Activated T-cell treated with anti-CD3 and anti-CD28 coated beads, Interleukin-2, amount 50 U/mL, for 48 hours (primary cell): ENCODE measurements around the gene FOXJ3.
A peak's percentile ranks its signal among the peaks of the same experiment; 100 is the strongest.

Source experiments
- DNase-seq, 2 experiments: peaks; one replicate each; pipeline ENCODE4 v3.0.0-alpha.2; 2020

The FOXJ3 gene

GRCh38 chr1:42183210-42183956, 151.7 kb downstream of the FOXJ3 start:
- no peak for DNase-seq

DNA sequence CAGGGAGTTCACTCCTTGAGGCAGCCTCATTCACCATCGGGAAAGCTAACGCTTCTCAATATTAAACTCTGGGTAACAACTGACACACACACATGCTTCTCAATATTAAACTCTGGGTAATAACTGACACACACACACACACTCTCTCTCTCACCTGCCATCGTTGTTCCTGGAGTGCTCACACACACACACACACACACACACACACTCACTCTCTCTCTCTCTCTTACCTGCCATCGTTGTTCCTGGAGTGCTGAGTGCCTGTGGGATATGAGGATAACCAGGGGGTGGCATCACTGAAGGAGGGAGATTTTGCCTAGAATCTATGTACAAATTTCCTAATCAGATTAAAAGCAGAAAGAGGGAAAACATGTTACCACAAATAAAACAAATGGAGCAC, 153.3 kb downstream of the FOXJ3 start:
- no peak for DNase-seq

DNA sequence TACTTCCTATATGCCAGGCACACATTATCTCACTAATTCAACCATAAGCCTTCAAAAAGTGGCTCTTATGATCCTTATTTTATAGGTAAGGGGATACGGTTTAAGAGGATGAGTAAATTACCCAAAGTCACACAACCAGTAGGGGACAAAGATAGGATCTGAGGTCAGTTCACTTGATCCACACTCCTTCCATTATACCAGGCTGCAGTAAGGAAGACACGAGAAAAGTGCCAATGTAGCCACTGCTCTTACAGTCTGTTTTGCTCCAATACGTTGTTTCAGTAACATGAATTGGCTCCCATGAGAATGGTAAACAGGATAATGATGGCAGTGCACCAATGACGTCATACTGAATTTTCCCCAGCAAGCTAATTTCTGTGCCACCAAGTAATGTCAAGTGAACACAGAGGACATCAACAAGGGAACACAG, 155.1 kb downstream of the FOXJ3 start:
- no peak for DNase-seq

- DNase-seq, result no peak
Measured at GRCh38 chr1:42179275-42179674, 155.8 kb downstream of the FOXJ3 start.

DNA sequence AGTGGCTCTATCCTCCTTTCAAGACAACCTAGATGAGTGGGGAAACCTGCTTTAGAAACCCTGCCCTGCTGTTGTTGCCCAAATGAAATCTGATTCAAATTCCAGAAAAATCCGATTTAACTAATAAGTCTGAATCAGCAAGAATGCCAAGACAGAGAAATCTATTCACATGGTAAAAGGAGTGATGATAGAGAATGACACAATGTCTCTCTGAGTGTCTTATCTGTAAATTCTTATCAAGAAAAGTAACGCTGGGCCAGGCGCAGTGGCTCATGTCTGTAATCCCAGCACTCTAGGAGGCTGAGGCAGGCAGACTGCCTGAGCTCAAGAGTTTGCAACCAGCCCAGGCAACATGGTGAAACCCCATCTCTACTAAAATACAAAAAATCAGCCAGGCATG, 156.8 kb downstream of the FOXJ3 start:
- DNase-seq, result no peak

DNA sequence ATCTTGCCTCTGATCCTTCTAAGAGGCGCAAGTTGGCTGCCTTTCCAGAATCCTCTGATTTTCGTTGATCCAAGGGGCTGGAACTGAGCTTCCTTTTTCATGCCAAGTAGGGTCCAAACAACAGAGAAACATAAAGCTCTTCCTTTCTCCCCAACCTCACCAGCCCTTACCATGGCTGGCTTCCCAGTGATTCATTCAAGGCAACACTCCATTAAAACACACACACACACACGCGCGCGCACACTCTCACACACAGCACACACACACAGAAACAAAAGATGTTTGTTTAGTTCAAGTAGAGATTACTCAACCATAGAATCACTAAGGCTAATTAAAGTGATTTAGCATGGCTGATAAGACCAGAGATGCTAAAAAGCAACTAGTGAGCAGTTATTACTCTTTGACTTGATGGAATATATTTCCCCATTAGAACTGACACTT, 157.5 kb downstream of the FOXJ3 start:
- no peak for DNase-seq

DNA sequence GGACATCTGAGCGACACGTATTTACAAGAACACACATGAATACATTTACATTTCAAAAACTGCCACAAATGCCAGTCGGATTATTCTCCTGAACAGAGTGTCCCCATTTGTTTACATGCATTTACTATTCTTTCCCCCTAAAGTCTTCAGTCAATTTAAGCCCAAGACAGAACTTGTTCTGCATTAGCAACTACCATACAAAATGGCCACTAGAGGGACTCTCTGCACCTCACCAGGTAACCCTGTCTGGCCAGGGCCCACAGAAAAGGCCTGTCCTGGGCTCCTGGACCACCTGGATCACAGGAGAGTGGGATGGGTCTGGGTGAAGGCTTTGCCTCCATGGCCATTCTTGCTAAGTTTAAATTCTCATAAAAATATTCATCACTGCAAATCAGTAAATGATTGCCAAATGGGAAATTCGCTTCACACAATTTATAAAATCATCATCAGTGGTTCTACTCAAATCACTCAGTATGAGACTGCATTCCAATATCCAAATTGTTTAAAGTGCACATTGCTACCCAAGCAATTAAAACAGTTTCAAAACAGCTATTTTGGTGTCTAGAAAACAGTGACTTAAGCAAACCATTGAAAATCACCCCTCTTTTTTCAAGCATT, 158.0 kb downstream of the FOXJ3 start:
- no peak for DNase-seq

GRCh38 chr1:42175314-42176054, 159.6 kb downstream of the FOXJ3 start:
- no peak for DNase-seq

- DNase-seq, result no peak
Measured at GRCh38 chr1:42173961-42174735, 160.9 kb downstream of the FOXJ3 start.

DNA sequence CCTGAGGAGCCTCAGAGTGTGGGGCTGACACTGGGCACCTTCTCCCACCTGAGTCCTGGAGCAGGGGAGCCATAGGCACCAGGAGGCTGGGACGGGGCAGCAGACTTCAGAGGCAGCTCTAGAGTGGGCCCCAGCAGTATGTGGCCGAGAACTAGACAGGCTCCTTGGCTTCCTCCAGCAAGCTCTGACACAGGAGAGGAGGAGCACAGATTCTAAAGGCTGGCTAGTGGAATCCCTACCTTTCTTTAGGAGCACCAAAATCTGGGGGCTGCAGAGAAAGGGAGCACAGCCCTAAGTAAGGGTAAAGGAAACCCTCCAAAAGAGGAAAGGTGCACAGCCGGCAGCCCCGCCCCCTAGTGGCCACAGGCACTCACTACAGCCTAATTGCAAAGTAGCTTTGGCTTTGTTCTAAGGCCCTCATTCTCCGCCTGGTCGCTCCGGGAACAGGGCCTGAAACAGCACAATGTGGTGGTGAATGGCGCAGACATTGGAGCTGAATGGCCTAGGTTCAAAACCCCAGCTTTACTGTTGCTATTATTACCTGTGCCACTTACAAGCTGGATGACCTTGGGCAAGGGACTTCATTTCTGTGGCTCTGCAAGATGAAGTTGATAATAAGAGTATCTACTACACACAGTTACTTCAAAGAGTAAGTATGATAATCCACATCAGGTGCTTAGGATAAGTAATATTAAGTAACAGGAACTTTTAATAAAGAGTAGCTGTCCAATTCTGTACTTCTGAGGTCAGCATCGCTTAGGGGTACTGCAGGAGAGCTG, 161.7 kb downstream of the FOXJ3 start:
- peak; percentile 79 to 80 for DNase-seq

GRCh38 chr1:42172381-42173133, 162.5 kb downstream of the FOXJ3 start:
- DNase-seq, result no peak

DNA sequence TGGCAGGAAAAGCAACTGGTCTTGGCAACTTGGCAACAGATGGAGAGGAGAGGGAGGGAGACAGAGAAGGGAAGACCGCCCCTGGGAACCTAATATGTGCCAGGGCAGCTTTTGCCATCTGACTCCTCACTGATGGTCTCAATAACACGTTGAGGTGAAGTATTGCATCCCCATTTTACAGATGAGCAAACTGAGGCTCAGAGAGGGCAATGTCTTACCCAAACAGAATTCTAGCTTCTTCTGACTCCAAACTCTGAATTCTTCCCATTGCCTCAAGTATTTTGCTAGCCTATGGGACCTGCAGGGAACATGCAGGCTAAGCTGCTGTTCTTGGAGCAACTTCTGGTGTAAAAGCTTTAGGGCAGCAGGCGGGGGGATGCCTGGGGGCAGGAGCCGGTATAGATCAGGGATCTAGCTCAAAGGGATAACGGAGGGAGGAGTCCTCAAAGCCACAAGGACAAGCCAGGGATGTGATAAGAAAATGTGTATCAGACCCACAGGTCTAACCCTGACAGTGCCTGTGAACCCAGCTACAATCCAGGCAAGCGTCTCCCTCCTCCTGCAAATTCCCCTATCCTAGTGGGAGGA, 163.3 kb downstream of the FOXJ3 start:
- no peak for DNase-seq

GRCh38 chr1:42170779-42171621, 164.0 kb downstream of the FOXJ3 start:
- DNase-seq, result no peak

- DNase-seq, result no peak
Measured at GRCh38 chr1:42168763-42169162, 166.3 kb downstream of the FOXJ3 start.

- no peak for DNase-seq
Measured at GRCh38 chr1:42168391-42168670, 166.7 kb downstream of the FOXJ3 start.

DNA sequence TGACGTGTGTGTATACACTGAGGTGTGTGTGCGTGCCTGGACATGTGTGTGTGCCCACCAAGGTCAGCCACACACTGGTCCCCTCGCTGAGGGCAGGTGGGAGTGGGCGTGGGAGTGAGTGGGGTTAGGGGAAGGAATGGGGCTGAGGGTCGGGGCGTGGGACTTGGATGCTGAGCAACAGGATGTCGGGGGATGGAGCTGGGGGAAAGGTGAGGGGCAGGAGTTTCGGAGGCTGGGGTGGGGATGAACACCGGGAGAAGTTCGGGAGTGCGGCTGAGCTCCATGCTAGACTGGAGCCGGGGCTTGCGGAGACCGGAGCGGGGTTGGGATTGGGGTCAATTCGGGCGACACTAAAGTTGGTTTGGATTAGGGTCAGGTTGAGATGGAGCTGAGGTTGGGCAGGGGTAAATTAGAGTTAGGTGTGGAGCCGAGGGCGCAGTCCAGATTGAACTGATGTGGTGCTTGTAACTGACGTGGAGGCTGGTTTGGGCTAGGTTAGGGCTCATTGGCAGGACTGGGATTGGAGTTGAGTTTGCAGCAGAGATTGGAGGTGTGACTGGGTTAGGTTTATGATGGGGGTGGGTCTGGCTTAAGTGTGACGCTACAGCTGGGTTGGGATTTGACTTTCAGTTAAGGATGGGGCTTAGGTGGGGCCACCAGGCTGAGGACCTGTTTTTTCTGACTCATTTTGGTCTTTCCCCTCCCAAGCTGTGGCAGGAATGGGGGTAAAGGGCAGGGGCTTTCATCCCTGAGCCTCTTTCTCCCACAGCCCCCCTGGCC, 167.2 kb downstream of the FOXJ3 start:
- no peak for DNase-seq

DNA sequence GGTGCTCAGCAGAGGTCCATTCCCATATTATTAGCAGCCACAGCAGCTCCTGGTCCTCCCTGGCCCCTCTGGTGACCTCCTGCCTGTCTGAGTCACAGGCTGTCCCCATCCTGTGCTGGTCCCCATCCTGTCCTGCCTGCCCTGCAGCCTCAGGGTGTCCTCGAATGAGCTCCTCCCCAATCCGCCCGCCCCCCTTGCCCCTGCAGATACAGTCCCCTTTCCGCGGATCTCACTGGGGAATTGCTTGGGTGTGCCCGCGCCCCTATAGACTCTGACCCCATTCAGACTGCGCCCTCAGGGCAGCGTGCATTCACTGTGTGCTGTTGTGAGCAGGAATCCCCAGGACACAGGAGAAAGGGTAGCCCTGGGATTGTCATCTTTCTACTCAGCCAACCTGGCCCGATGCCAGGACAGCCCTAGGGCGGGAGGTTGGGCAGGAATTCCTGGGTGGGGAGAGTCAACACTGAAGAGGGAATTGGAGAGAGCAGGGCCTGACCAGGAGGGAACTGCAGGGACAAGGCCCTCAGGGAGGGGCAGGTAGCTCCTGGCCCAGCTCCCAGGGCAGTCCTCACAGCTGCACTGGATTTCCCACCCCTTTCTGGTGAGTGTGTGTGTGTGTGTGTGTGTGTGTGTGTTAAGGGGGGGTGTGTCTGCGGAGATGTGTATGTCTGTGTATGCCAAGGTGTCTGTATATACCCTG, 169.4 kb downstream of the FOXJ3 start:
- DNase-seq, result no peak

- no peak for DNase-seq
Measured at GRCh38 chr1:42164551-42165420, 170.2 kb downstream of the FOXJ3 start, which contains the start of gene GUCA2A. GUCA2A (minus strand) TSS chr1:42164745; CDS start chr1:42164712, 33 bp downstream.
